Measurements from ENCODE around the gene PCNX2. TPM values are rescaled to one million over a fixed set of nuclear protein-coding genes. Genes with fewer than 3 reads are reported as not detected.

Gene PCNX2
- total RNA-seq, 2 donors from 2014 or later: 24.1 to 72.1 TPM

DNA sequence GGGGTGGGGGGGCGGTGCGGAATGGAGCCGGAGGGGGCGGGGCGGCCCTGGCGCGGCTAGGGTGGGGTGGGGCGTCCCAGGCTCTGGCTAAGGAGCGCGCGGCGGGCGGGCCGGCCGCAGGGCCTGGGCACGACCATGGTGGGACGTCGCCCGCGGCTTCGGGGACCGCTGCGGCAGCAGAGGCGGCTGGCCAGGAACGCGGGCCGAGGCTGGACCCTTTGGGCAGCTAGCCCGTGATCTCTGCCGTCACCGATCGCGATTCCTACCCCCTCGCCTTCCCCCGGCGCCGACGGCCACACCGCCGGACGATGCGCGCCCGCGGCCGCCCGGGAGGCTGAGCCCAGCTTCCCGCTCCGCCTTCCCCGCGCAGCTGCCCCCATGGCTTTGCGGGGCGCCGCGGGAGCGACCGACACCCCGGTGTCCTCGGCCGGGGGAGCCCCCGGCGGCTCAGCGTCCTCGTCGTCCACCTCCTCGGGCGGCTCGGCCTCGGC lies 32.2 kb upstream of the PCNX2 start, which contains the start of gene MAP3K21:
Gene MAP3K21, plus strand, starts transcription at position 74 of the 491 bp plus-strand sequence. Its CDS starts 305 bp downstream, at position 379.
- Histone ChIP-seq H3K4me1 (peaks cover 30% of the 10 kb centered on the region), H3K27me3 (no peaks in the 10 kb centered on the region), H3K9me3 (no peaks in the 10 kb centered on the region), H3K27ac (peak within 1 kb of the TSS; percentile 96 to 98 (median 98)), H3K4me3 (peak within 1 kb of the TSS; percentile 77 to 78), H3K36me3 (replicated peaks in 1 of 2; ENCODE audit: insufficient read depth in 1 of 2, low read depth in 2 of 2) (no peaks in the 10 kb centered on the region)
- WGBS, 2 donors: 1 to 3% methylated on average over 23 to 27 of the region's 68 CpGs
- TF ChIP-seq, protein P1, sequence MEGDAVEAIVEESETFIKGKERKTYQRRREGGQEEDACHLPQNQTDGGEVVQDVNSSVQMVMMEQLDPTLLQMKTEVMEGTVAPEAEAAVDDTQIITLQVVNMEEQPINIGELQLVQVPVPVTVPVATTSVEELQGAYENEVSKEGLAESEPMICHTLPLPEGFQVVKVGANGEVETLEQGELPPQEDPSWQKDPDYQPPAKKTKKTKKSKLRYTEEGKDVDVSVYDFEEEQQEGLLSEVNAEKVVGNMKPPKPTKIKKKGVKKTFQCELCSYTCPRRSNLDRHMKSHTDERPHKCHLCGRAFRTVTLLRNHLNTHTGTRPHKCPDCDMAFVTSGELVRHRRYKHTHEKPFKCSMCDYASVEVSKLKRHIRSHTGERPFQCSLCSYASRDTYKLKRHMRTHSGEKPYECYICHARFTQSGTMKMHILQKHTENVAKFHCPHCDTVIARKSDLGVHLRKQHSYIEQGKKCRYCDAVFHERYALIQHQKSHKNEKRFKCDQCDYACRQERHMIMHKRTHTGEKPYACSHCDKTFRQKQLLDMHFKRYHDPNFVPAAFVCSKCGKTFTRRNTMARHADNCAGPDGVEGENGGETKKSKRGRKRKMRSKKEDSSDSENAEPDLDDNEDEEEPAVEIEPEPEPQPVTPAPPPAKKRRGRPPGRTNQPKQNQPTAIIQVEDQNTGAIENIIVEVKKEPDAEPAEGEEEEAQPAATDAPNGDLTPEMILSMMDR (IDR thresholded peaks at IDR 0.05): no peak
- TF ChIP-seq POLR2A (IDR thresholded peaks at IDR 0.05): peak; percentile 85 to 94 (median 90)
- ATAC-seq: peak; percentile 26
- no peak for DNase-seq
- intact Hi-C loops (cut with DNase I): no loop called here

DNA sequence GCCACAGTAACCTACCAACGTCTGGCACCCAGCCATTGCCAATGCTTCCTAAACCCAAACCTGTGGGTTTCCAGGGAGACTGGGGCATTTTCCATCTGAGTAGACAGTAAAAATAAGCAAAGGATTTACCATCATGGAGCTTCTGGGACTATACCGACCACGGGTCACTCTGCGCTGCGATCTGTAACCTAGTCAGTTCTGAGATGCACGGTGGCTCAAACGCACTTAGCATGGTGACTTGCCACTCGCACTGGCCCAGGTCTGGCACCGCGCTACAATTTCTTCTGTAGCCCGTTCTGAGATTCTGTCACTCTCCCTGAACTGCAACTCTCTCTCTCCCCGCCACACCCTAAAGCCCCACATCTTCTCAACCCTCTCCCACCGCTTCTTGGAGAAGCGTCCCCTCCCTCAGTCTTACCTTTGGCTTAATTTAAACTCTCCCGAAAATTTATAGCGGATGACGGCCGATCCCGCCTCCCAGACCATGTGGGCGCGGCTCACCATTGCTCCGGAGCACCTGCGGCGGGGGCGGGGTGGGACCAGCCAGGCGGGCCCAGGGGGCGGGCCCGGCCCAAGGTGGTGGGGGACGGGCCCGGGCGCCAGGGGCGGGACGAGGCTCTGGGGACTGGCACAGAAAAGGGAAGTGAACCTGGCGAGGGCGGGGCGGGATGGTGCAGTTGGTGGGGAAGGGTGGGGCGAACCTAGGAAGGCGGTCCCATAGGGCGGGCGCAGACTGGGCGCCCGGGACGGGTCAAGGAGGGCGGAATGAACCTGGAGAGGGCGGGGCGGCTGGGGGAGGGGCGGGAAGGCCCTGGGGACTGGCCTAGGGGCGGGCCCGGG lies 31.5 kb upstream of the PCNX2 start:
- 1% methylated on average over 34 to 44 of the region's 49 CpGs for WGBS, 2 donors
- Histone ChIP-seq H3K4me1 (peaks cover 25% of the 10 kb centered on the region), H3K36me3 (replicated peaks in 1 of 2; ENCODE audit: insufficient read depth in 1 of 2, low read depth in 2 of 2) (no peaks in the 10 kb centered on the region), H3K27ac (peak overlapping the region; percentile 42 to 98 (median 62)), H3K9me3 (no peaks in the 10 kb centered on the region), H3K27me3 (no peaks in the 10 kb centered on the region), H3K4me3 (peak overlapping the region in 1 of 2 donors; percentile 18)
- ATAC-seq (peak; percentile 91), DNase-seq (peak; percentile 98 to 99 (median 99))
- TF ChIP-seq, protein P1 (IDR thresholded peaks at IDR 0.05): no peak
- peak in 2 of 3 donors; percentile 25 to 31 for TF ChIP-seq POLR2A (IDR thresholded peaks at IDR 0.05)
- intact Hi-C loops (cut with DNase I): no loop called here

DNA sequence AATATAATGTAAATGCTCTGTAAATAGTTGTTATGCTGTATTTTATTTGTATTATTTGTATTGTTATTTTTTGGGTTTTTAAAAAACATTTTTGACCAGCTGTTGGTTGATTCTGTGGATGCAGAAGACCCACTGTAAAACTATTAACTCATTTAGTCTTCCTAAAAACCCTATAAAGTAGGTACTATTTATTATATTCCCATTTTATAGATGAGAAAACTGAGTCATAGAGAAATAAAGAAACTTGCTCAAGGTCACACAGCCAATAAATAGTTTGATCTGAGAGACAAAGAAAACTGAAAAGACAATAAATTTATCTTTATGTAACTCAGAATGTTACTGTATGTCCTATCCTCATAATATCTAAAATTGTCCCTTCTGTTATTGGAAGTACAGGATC lies 30.8 kb upstream of the PCNX2 start:
- no peak for DNase-seq
- Histone ChIP-seq H3K4me1 (peaks cover 18% of the 10 kb centered on the region), H3K27ac (peak overlapping the region in 2 of 4 donors; percentile 53 to 80), H3K36me3 (replicated peaks in 1 of 2; ENCODE audit: insufficient read depth in 1 of 2, low read depth in 2 of 2) (no peaks in the 10 kb centered on the region), H3K4me3 (no peak overlapping the region), H3K27me3 (no peaks in the 10 kb centered on the region), H3K9me3 (no peaks in the 10 kb centered on the region)
- TF ChIP-seq POLR2A (IDR thresholded peaks at IDR 0.05): no peak
- TF ChIP-seq, protein P1 (IDR thresholded peaks at IDR 0.05): no peak
- intact Hi-C loops (cut with DNase I): no loop called here
- no peak for ATAC-seq

DNA sequence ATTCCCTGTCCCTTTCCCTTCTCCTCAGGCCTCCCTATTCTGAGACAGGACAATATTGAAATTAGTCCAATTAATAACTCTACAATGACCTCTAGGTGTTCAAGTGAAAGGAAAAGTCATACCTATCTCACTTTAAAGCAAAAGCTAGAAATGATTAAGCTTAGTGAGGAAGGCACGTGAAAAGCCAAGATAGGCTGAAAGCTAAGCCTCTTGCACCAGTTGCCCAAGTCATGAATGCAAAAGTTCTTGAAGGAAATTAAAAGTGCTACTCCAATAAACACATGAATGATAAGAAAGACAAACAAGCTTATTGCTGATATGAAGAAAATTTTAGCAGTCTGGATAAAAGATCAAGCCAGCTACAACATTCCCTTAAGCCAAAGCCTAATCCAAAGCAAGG lies 28.2 kb upstream of the PCNX2 start:
- ATAC-seq: no peak
- WGBS, 2 donors: 8 to 17% methylated on average over 1 of the region's 1 CpG
- Histone ChIP-seq H3K27ac (peak overlapping the region in 2 of 4 donors; percentile 10 to 22), H3K4me3 (no peak overlapping the region), H3K27me3 (no peaks in the 10 kb centered on the region), H3K36me3 (replicated peaks in 1 of 2; ENCODE audit: insufficient read depth in 1 of 2, low read depth in 2 of 2) (no peaks in the 10 kb centered on the region), H3K4me1 (peaks cover 14% of the 10 kb centered on the region), H3K9me3 (no peaks in the 10 kb centered on the region)
- TF ChIP-seq POLR2A (IDR thresholded peaks at IDR 0.05): no peak
- TF ChIP-seq, protein P1 (IDR thresholded peaks at IDR 0.05): no peak
- intact Hi-C loops (cut with DNase I): no loop called here
- no peak for DNase-seq

Measured in body of pancreas (tissue), 4 donors.